GM15510 (cell line): Measurements from ENCODE around the gene PTPRA.

Source experiments
- POLR2A ChIP-seq: IDR thresholded peaks from 3 replicates; pipeline ENCODE4 v1.6.1; 2011; ENCODE audit warnings: borderline replicate concordance; ENCODE audit not compliant: insufficient read length; ENCODE audit errors: extremely low read depth

Gene PTPRA

DNA sequence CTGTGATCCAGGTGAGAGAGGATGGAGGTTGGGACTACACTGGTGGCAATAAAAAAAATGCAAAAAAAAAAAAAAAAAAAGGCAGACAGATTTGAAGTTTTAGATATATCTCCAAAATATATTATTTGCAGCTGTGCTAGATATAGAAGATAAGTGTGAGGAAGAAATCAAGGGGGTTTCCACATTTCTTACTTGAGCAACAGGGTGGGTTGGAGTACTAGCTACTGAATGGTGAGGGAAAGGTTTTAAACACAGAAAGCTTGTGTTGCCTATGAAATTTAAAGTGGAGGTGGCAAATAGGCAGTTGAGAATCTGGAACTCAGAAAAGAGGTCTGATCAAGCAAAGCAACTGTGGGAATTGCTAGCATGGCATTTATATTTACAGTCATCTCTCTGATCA is 110.2 kb downstream of the PTPRA start:
- no peak for TF ChIP-seq POLR2A

DNA sequence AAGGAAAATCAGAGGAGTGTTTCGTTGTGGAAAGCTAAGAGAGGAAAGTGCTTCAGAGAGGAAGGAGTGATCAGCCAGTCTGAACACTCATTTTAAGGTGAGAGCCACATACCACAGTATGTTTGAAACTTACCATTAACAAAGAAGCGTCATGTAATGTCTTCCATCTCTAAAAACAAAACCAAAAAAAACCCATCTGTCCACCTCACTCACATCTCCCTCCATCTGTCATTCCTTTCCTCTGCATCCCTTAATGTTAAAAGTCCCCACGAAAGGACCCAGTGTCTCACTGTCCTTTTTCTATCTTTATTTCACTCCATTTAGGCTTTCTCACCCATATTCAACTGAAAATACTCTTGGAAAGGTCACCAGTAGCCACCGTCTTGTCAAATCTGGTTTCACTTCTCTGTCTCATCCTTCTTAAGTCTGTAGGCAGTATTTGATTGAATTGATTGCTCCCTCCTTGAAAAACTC is 110.8 kb downstream of the PTPRA start:
- TF ChIP-seq POLR2A = no peak

DNA sequence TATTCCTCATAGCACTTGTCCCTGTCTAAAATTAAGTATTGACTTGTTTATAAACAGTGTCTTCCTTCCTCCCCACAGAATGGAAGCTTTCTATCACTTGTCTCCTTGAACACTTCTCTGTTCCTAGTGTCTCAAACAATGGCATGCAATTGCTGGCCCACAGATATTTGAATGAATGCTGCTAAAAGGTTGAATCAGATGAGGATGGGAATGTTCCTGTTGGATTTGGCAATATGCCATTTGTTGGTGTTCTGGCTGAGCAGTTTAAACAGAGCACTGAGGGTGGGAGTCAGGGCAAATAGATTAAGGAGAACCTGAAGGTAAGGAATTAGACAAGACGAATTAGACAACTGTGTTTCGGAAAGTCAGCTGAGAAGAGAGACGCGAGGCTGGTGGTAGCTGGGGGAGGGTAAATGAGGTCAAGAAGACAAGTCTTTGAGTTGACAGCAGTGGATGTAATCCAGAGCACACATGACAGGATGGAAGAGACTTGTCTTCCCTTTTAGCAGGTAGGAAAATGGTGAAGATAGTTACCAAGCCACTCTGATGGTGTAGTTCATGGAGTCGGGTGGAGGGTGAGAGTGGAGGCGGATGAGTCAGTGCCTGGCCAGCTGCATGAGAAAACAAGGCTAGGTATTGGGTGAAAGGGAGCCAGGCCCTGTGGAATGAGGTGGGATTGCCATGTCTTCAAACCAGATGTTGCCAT is 111.8 kb downstream of the PTPRA start:
- TF ChIP-seq POLR2A = no peak

DNA sequence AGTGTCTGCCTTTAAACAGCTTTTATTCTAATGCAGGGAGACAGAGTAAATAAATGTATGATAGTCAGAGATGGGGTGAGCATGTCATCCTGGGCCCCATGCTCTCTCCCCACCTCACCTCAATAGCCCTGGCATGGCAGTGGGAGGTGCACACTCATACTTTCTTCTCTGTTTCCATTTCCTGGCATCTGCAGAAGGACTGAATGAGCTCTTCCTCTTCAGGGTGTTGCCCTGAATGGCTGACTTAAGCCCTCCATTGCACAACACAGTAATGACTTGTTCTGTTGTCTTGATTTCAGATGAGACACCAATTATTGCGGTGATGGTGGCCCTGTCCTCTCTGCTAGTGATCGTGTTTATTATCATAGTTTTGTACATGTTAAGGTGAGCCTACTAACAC is 113.2 kb downstream of the PTPRA start:
- no peak for TF ChIP-seq POLR2A

DNA sequence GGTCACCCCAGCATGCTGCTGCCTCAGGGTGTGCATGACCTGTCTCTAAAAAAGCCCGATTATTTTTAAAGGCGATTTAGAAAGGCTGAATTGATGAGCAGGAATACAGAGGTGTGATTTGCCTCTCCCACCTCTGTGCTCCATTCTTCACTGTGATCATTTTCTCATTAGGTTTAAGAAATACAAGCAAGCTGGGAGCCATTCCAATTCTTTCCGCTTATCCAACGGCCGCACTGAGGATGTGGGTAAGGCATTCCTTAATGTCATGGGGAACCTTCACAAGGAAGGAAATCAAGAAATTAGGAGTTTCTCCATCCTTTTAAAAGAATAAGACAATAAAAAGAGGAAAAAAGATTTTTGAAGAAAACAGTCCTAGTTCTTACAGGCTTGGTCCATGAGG is 114.6 kb downstream of the PTPRA start:
- TF ChIP-seq POLR2A = no peak

DNA sequence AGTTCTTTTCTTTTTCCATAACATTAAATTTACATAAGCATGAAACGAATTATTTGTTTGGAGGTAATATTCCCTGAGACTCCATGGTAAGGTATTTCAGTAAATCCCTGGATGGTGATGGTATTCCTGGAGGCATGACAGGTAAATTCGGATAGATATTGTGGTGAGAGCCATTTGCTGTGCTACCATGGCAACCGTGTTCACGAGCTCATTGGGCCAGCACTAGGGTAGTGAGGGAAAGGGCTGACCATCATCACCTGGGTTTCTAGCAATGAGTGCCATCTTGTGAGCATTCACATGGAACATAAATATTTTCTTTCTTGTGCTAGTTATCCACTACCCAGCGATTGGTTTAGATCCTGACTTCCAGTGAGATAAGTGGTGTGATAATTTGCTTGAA is 118.3 kb downstream of the PTPRA start:
- no peak for TF ChIP-seq POLR2A

DNA sequence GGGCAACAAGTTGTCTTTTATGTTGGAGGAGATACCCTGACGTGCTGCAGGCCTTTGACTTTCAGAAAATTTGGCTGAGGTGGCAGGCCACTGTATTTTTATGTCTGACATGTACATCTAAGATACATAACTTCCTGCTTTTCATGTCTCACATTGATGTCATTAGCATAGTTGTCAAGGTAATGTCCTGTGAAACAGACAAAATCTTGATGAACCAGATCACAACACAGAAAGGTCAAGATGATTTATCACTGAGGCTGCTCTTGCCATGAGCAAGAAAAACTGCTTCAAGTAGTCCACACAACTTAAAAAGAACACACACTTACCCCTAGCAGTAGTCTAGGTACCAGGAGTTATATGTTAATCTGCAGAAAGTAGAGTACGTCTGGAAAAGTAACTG is 120.0 kb downstream of the PTPRA start:
- TF ChIP-seq POLR2A = no peak

DNA sequence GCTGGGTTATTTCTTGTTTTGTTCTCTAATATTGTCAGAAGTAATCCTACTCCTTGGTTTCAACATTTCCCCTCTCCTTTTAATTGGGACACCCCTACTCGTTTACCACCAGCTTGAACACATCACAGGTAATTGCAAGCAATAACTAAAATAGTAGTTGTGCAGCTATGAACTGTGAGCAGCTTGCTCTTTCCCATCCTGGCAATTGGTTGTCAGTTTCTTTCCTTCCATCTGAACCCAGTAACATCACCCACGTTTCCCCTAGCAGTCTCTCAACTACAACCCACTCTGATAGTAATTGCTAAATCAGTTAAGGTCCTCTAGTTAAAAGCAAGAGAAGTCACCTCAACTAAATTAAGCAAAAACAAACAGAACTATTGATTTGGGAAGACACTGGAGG is 122.5 kb downstream of the PTPRA start:
- TF ChIP-seq POLR2A = no peak

DNA sequence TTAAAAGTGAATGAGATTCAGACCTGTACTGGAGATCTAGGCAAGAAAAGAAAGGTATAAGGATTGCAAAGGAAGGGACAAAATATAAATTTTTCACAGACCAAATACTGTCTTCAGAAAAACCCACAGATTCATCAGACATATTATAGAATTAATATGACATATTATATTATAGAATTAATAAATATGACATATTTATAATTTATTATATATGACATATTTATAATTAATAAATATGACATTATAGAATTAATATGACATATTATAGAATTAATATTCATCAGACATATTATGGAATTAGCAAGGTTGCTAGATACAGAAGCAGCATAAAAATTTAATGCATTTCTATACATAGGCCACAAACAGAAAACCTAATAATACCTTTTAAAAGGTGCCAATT is 125.4 kb downstream of the PTPRA start:
- no peak for TF ChIP-seq POLR2A

DNA sequence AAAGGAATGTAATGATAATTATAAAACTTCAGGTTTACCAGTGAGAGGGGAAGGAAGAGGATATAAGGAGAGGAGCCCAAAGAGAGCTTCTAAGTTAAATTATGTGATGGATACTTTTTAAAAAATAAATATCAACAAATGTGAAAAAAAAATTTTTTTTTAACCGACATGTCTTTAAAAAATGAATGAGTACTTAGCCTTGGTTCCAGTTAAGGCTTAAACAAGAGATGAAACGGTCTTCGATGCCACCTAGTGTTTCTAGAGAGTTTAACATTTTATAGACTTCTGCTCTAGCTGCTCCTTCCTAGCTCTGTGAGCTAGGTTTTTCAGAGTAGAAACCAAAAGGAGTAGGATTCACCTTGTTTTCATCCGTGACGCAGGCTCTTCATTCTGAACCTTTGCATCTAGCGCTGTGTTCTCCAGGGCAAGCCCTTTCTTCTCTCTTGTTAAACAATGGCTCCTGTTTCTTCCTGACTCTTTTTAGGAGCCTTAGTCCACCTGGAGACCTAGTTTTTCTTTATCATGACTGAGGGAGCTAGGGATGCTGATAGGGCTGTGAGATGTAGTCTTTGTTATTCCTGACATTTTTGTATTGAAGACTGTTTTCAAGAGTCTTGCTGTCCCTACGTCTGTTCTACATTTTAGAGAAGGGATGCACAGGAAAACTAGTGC is 127.7 kb downstream of the PTPRA start:
- no peak for TF ChIP-seq POLR2A

DNA sequence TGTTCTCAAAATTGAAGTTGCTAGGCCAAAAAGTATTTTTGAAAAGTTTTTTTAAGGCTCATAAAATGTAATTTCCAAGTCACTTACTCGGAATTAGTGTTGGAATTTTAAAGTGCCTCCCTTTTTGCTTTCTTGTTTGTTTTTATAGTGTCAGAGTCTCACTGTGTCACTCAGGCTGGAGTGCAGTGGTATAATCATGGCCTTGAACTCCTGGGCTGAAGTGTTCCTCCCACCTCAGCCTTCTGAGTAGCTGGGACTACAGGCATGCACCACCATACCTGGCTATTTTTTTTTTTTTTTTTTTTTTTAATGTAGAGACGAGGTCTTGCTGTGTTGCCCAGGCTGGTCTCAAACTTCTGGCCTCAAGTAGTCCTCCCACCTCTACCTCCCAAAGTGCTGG is 130.1 kb downstream of the PTPRA start:
- TF ChIP-seq POLR2A = no peak

DNA sequence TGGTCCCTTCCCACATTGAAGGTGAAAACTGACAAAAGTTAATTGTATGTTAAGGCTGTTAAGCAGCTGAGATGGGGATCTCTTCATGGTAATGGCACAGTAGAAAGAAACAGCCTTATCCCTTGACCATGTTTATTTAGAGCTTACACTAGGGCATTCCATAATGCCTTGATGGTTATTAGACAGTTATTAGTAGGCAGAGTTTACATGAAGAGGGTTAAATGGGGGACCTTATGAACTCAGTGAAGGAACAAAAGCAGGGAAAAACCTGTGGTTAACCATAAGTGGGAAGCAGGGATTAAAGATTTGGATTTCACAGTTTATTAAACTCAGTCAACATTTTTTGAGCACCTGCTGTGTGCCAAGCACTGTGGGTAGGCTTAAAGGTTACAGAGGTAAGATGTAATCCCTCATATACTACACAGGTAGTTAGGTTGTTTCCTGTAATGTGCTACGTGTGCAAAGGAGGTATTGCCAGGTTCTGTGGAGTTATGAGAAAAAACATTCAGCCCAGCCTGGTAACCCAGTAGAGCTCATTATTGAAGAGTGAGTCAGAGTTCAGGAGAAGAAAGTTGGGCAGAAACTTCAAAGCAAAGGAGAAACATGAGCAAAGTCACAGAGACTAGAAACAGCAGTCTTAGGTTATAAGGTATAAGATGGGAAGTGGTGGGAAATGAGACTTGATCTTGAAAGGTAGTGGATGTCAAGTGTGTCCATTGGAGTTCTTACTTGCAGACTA is 137.9 kb downstream of the PTPRA start:
- no peak for TF ChIP-seq POLR2A

DNA sequence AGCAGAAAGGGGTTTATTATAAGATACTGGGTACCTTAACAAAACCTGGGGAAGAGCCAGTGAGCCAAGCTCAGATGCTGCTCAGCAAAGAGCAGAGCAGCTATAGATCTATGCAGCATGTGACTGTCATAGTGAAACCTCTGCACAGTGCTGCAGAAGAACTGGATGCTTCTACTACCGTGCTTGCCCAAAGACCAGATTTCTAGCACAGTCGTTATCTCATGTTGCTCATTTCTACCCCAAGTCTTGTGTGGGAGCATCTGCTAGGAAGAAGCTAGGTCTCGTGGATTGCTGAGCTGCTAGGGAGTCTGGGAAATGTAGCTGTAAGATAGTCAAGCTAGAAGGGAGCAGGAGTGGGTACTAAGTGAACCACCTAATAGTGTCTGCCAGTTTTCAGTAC is 138.5 kb downstream of the PTPRA start:
- TF ChIP-seq POLR2A = no peak

DNA sequence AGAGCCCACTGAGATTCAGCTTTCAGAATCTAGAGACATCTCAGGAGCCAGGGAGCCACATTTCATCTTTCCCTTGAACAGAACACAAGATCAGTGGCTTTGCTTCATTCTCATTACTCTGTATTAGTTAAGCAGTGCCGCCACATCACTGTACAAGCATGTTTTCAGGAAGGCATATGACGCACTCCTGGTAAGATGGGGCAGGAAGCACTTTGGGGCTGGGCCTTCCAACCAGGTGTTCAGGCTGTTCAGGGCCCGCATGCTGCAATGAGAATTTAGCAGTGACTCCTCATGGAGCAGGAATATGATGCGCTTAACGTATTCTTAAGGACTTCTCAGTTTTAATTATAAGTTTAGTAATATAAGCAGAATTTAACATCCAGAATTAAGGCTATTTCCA is 140.5 kb downstream of the PTPRA start:
- no peak for TF ChIP-seq POLR2A

DNA sequence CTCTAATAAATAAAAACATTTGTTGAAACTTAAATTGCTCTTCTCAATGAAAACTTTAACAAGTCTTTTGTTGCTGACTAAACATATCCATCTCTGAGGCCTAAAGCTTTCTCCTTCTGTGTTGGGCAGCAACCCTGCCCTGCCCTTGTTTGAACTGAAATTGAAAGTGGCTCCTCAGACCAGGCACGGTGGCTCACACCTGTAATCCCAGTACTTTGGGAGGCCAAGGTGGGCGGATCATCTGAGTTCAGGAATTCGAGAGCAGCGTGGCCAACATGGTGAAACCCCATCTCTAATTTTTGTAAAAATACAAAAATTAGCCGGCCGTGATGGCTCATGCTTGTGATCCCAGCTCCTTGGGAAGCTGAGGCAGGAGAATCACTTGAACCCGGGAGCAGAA is 140.9 kb downstream of the PTPRA start:
- no peak for TF ChIP-seq POLR2A

DNA sequence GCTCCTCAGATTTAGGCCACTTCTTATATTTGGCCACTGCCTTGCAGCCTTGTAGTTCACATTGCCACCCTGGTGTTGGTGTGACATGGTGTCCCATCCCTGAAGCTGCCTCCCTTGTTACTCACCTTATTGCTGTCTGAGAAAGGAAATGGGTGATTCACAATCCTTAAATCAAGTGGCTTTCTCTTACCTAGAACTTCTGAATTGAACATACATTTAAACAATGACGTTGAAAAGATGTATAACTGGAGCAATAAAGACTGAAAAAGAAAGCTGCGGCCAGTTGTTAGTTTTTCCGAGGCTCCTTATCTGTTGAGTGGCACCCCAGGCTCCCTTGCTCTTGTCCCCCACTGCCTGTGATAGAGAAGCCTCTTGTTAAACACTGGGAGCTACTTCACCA is 141.4 kb downstream of the PTPRA start:
- TF ChIP-seq POLR2A = no peak
